RCC 7860 (cell line): ENCODE results near the gene SPTBN2.
A peak's percentile ranks its signal among the peaks of the same experiment; 100 is the strongest.

Source experiments
- DNase-seq: peaks from one replicate; pipeline ENCODE4 v3.0.0-alpha.2; 2015; ENCODE audit warnings: low spot score
- FAIRE-seq: peaks from 2 replicates; lab custom pipeline; 2012; peaks lifted over from hg19 to GRCh38; lab: Jason Lieb, UNC

Gene SPTBN2

GRCh38 chr11:66686801-66687750 is 41.9 kb downstream of the SPTBN2 start:
- FAIRE-seq (no peak), DNase-seq (no peak)

GRCh38 chr11:66686100-66686785 is 42.8 kb downstream of the SPTBN2 start:
- no peak for DNase-seq
- FAIRE-seq = no peak

GRCh38 chr11:66685276-66686099 is 43.5 kb downstream of the SPTBN2 start:
- no peak for DNase-seq

DNA sequence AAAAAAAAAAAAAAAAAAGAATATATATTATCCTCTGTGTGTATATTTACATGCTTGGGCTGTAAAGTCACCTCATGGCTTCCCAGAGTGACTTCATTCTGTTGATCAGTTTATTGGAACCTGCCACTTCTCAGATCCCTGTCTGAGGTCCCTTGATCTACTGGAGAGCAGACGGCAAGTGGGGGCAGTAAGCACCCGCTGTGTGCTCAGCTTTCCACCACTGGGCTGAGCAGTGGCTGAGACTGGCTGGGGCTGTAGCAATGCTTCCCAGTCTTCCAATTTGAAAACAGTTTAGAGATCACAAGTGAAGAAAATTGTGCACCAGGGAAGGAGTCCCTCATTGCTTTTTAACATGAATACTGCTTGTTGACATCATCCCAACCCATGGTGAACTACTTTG is 44.4 kb downstream of the SPTBN2 start:
- FAIRE-seq (no peak), DNase-seq (no peak)

More at GRCh38 chr11:66685276-66686099, 43.5 kb downstream of the SPTBN2 start:
- FAIRE-seq = no peak

DNA sequence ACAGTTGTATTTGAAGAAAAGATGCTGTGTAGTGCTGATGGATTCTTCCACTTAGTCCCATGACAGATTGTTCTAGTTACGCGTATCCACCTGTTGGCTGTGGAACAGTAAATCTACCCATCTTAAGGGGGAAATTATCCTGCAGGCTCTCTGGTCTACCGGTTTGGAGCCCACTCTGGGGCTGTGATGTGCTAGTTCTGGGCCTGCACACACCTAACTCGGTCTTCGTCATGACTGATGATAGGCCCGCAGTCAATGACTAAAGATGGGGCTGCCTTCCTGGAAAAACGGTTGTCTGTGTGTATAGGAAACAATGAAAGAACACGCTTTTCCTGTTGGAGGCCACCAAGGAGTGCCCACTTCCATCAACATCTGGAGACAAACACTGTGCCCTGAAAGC is 45.1 kb downstream of the SPTBN2 start:
- FAIRE-seq (no peak), DNase-seq (no peak)

GRCh38 chr11:66680966-66681645 is 47.9 kb downstream of the SPTBN2 start:
- FAIRE-seq = no peak
- no peak for DNase-seq

DNA sequence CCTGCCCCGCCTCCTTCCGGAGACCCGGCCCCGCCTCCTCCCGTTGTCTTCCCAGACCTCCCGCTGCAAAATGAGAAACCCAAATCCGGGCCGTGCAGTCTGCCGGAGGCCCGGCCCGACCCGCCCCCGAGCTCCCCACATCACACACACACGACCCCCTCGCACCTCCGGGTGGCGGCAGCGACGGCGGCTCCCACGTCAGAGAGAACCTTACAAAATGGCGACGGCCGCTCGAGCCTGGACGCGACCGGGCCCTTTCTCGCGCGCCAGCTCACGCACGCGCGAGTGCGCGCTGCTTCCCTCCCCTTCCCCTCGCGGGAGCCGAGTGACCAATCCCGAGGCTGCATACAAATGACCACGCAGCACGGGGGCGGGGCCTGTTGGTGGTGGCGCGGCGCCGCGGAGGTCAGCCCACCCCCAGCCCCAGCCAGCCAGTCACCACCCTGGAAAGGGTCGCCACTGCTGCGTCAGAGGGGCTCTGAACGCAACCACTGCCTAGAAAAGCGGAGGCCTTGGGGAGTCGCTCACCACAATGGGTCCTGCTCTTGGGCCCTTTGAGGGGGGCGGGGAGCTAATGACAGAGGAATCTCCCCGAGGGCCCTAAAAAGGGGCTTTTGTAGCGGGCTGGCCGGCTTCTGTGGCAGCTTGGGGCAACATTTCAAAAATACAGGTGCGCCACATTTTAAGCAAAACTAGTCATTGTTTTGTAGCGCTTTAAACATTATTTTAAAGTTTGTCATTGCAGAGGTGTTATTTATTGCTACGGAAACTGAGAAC is 51.2 kb downstream of the SPTBN2 start, which contains the start of gene RBM4B:
TSS of gene RBM4B (minus strand) at position 289 of the 777 bp plus-strand sequence. CDS start 808 bp downstream, outside the sequence.
- no peak for FAIRE-seq
- peak; percentile 82 for DNase-seq

DNA sequence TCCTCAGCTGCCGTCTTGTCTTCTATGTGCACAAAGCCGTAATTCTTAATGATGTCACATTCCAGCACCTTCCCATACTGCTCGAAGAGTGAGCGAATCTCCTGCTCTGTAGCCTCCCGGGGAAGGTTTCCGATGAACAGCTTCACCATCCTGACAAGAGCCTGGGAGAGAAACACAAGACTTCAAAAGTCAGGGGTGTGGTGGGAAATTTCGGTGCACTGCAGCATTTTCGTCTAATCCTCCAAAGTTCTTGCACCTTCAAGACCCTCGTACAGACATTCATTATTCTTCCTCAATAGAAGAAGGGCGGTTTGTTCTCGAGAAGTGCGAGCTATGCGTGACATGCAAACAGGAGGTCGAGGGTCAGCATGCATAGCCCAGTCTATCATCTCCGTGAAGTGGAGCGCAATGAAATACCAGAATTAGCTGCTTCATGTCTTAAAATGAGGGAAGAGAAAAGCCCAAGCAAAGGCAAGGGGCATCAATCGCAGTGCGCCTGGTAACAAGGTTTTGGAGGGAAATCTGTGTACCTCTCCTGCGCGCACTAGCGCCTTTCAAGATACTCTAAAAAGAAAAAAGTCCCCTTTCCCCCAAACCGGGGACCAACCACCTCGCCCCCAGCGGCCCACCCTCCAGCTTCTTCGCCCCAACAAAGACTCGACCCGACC is 52.0 kb downstream of the SPTBN2 start:
- no peak for FAIRE-seq
- no peak for DNase-seq

- no peak for DNase-seq
- FAIRE-seq = no peak
These were observed 52.6 kb downstream of the SPTBN2 start for GRCh38 chr11:66676282-66676919.

DNA sequence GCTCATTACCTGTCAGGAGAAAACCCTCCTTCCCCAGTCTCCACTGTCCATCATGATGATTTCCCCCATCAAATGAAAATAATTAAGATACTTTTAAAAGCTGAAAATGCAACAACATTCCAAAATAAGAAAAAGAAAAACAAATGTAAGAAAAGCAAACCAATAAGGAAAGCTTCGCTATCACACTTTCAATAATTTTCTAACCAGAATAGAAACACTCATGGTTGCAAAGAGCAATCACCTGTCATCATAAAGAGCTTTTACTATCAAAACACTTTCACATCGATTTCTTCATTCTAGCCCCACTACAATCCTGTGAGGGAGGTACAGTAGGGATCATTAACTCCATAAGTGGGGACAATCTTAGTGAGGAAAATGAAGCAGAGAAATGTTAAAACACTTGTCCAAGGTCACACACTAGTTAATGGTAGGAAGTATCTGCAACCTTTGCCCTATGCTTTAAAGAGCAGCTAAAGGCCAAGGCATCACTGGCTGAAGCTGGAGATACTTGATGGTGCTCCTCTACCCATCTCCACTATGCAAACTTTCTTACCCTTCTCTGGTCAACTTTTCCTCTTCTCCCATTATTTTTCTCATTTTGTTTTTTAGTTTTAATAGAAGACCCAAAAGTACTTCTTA is 53.9 kb downstream of the SPTBN2 start:
- FAIRE-seq (no peak), DNase-seq (no peak)

GRCh38 chr11:66670816-66671215 is 58.2 kb downstream of the SPTBN2 start:
- DNase-seq = no peak
- FAIRE-seq = no peak

DNA sequence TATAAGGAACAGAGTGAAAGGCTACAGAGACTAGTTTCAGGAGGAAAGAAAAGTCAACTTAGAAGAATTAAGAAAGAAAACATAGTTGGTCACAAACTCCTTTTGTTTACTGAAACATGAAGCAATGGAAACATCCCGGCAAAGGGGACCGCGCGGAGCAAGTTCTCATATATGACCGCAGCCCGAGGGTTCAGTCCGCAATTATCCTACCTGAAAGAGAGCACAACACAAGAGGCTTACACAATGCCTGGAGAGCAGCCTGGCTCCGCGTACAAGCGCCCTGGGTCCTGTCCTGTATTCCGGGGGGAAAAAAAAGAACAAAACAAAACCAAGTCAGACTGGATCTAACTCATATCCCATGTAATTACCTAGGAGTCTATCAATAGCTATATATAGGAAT is 63.6 kb downstream of the SPTBN2 start:
- DNase-seq = no peak
- FAIRE-seq = no peak

DNA sequence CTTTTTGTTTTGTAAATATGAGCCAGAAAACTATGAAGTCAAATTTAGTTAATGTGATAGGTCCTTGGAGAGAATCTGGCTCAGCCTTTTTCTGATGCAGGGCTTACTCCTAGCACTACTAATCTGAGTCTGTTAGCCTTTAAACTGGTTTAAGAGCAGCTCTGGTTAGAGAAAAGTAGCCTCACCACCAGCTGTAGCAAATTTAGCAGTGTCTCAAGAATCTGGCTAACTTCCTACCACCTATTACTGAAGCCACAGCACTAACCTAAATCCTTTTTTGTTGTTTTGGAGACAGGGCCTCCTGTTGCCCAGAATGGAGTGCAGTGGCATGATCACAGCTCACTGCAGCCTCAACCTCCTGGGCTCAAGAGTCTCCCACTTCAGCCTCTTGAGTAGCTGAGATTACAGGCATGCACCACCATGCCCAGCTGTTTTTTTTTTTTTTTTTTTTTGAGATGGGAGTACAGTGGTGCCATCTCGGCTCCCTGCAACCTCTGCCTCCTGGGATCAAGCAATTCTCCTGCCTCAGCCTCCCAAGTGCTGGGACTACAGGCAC is 65.2 kb downstream of the SPTBN2 start:
- no peak for FAIRE-seq
- no peak for DNase-seq

DNA sequence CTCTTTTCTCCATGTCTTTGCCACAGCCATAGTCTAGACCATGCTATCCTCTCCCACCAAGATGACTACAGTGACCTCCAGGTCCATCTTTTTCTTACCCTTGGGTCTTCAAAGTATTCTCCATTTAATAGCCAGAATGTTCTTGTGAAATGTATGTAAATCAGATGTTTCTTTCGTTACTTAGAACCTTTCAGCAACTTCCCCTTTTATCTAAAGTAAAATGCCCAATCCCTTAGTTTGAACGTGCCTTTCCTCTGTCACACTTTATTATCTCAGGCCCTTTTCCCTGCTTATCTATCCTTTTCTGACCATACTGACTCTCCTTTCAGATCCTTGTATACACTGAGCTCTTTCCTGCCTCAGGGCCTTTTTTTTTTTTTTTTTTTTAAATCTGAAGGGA is 69.3 kb downstream of the SPTBN2 start:
- DNase-seq (no peak), FAIRE-seq (no peak)

DNA sequence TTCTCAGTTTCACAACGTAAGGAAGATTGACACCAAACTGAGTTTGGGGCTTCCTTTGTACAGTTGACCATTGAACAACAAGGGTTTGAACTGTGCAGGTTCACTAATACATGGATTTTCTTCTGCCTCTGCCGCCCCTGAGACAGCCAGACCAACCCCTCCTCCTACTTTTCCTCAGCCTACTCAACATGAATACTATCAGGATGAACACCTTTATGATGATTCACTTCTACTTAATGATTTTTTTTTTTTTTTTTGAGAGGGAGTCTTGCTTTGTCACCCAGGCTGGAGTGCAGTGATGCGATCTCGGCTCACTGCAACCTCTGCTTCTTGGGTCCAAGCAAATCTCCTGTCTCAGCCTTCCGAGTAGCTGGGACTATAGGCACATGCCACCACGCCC is 75.9 kb downstream of the SPTBN2 start:
- DNase-seq = peak; percentile 31
- no peak for FAIRE-seq

DNA sequence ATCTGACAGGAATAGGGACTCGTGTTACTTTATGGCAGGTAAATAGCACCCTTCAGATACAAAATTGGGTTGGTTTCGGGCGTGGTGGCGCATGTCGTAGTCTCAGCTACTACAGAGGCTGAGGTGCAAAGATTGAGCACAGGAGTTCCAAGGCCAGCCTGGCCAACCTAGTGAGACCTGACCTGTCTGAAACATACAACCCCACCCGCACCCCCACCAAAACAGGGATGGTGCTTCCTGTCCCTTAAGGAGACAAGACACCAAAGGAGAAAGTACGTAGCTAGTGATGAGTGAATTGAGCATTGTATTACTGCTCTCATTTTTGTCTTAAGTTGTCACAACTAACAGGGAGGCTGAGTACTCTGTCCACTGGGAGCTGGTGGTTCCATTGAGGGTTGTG is 76.4 kb downstream of the SPTBN2 start:
- DNase-seq = no peak
- no peak for FAIRE-seq

- peak; percentile 37 for DNase-seq
- no peak for FAIRE-seq
These were observed 78.0 kb downstream of the SPTBN2 start for GRCh38 chr11:66651016-66651415.

- FAIRE-seq = no peak
- no peak for DNase-seq
These were observed 79.1 kb downstream of the SPTBN2 start for GRCh38 chr11:66649903-66650302.
